A549 treated with AZD9567 at 1 μM for 4 hours (cell line): ENCODE measurements around the gene GOLGA6D. TPM values are rescaled to one million over a fixed set of nuclear protein-coding genes. Genes with fewer than 3 reads are reported as not detected.

ENCODE experiments used
- total RNA-seq: library from RNA; stranded (reverse); fragments of 200-300 nt; extraction: Qiagen RNA extraction; gene quantifications from 5 replicates; pipeline ENCODE4 v1.2.3, GENCODE V29; 2022; ENCODE audit not compliant: insufficient read depth

The GOLGA6D gene, protein sequence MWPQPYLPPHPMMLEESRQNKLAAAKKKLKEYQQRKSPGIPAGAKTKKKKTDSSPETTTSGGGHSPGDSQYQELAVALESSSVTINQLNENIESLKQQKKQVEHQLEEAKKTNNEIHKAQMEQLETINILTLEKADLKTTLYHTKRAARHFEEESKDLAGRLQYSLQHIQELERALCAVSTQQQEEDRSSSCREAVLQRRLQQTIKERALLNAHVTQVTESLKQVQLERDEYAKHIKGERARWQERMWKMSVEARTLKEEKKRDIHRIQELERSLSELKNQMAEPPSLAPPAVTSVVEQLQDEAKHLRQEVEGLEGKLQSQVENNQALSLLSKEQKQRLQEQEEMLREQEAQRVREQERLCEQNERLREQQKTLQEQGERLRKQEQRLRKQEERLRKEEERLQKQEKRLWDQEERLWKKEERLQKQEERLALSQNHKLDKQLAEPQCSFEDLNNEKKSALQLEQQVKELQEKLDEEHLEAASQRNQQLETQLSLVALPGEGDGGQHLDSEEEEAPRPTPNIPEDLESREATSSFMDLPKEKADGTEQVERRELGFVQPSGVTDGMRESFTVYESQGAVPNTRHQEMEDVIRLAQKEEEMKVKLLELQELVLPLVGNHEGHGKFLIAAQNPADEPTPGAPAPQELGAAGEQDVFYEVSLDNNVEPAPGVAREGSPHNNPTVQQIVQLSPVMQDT
- 0.03 to 0.05 TPM (median 0.03 TPM) in 3 of 5 replicates, not detected in the others for total RNA-seq

DNA sequence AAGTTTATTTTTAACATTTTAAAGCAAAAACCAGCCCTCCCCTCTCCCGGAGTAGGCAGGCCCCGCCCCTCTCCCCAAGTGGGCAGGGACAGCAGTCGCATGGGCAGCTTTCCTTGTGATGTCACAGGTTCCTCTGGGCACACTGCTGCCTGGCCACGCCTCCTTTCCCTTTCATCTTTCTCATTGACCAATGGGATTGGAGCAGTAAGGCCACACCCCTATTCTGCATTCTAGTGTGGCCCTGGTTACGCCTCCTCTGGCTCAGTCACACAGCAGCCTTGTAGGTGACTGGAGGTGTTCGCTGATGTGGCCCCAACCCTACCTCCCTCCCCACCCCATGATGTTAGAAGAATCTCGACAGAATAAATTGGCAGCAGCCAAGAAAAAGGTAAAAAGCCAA lies at the start of gene GOLGA6D:
GOLGA6D (plus strand) TSS at position 264 of the 400 bp plus-strand sequence; CDS start at position 305, 41 bp downstream.

DNA sequence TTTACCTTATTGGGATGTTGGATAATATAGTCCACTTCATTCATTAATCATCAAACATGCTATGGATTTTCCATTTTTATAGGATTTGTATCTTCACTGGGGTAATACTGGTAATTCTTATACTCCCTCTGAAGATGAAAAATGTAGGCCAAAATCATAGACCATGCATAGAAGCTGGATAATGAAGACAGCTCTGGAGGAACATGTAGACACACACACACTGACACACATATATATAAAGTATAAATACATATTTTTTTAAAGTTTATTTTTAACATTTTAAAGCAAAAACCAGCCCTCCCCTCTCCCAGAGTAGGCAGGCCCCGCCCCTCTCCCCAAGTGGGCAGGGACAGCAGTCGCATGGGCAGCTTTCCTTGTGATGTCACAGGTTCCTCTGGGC lies 24.6 kb upstream of the GOLGA6D start, which contains the start of gene GOLGA6C:
GOLGA6C (plus strand) TSS at position 301 of the 400 bp plus-strand sequence. CDS start 265 bp downstream, outside the sequence.

GRCh38 chr15:75335705-75336355 lies 53.2 kb downstream of the GOLGA6D start, which contains the start of gene COMMD4:
Gene COMMD4, plus strand, starts transcription at chr15:75336063. Its CDS starts 27 bp downstream, at chr15:75336090.

Other genes with a start within 250 kb of the GOLGA6D start
- 29.5 to 40.2 TPM (median 33.6 TPM) in 5 replicates for gene C15orf39, start 81.0 kb upstream of the GOLGA6D start, total RNA-seq
- gene GOLGA6C, start 24.5 kb upstream of the GOLGA6D start, total RNA-seq, result 0.03 TPM in 1 of 5 replicates, not detected in the others
- 178 to 189 TPM (median 188 TPM) in 5 replicates for gene COMMD4, start 53.2 kb downstream of the GOLGA6D start, total RNA-seq
- gene NEIL1, start 64.2 kb downstream of the GOLGA6D start, total RNA-seq, result 1.3 to 7.2 TPM (median 2.2 TPM) in 5 replicates
- gene MAN2C1, start 85.8 kb downstream of the GOLGA6D start, total RNA-seq, result 53.0 to 105 TPM (median 93.9 TPM) in 5 replicates
- 24.7 to 36.4 TPM (median 30.4 TPM) in 5 replicates for gene SIN3A, start 168.9 kb downstream of the GOLGA6D start, total RNA-seq